NCI-H146 treated with DMSO at 0.1 percent for 48 hours (cell line): Measurements from ENCODE around the gene CNIH1.
"Not testable (repeated sequence)": the region's sequence is repeated elsewhere in the genome, so short reads cannot be mapped to it uniquely, and the experiment has no call there.

Source experiments
- DNase-seq: peaks from one replicate; lab custom pipeline; 2025; ENCODE audit not compliant: unreplicated experiment; lab: John Stamatoyannopoulos, UW

CNIH1 gene

DNA sequence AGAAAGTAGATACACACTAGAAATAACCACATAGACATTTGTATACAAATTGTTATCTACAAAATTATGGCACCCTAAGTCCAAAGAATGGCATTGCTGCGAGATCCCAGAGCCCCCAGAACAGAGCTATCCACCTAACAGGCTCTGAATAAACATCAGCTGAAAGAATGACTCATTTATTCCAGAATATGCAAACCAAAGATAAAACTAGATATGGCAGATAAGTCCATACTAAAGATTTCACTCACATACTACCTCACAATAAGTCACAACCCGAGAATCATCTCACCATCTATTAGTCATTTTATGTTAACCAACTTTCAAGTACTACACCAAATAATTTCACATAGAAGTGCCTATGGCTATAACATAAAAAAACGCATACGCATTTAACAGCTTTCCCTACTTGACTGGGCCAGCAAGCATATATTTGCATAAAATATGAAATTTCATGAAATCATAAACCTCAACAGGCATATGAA is 5.6 kb downstream of the CNIH1 start:
- DNase-seq = no peak

GRCh38 chr14:54428527-54428926 is 12.6 kb downstream of the CNIH1 start:
- no peak for DNase-seq

DNA sequence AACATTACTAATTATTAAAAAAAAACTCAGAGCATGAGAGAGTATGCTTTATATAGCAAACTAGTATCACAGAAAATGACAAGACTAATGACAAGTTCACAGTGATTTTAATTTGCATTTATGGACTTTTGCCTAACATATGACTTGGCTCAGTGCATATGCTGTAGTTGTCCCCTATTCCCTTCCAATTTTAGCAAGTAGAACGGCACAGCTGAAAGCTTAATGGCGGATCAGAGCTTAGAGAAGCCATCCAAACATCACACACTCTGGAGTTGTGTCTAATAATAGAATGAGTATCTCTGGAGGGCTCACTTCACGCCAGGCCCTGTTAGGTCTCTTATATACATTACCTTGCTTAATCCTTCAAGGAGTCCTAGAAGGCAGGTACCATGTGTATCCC is 13.3 kb downstream of the CNIH1 start:
- DNase-seq = no peak

DNA sequence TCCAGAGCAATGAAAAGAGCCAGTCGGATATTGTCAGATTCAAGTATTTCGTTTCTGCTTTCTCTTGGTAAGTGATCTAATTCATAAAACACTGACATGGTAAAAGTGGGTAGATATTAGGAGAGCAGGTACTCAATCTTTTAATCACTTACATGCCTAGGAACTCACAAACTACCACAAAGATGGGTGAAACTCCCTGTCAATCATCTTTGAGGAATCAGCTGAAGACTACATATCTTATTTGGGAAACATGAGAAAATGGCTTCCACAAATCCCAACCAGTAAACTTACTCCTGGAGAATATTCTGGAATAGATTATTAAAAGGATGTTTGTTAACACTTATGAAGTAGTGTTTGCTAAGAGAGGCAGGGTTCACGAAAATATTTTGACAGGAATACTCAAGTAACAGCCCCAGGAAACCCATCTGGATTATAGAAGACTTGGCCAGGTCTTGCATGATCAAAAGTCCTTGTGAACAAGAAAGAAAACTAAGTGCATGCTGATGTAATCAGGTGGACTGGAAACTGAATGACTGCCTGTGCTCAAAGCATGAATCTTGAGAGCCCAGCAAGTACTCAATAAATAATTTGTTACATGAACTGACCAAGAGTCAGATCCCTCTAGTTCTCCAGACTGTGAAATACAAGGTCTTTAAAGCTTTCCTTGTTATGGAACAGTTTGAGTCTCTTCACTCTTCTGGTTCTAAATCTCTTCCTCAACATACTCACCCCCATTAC is 15.5 kb downstream of the CNIH1 start:
- DNase-seq = no peak

GRCh38 chr14:54425068-54425467 is 16.1 kb downstream of the CNIH1 start:
- DNase-seq = no peak

DNA sequence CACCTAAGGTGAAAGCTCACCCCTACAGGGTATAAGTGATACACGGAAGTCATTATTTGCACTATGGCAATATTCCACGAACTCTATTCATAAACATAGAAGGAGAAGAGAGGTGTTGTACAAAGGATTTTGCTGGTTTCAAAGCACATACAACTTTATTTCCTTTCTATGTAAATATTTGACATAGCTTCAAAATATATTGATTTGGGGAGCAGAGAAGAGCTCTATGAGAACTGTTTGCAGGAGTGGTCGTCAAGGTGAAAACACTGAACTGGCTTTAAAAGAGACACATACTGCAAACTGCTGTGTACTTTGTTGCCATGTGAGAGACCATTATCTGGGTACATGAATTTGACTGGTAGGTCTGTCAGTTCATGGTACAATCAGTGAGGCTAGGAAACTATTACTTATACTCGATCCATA is 16.7 kb downstream of the CNIH1 start:
- DNase-seq = peak; percentile 4

- DNase-seq = no peak
Observed at GRCh38 chr14:54423991-54424390, 17.2 kb downstream of the CNIH1 start.

DNA sequence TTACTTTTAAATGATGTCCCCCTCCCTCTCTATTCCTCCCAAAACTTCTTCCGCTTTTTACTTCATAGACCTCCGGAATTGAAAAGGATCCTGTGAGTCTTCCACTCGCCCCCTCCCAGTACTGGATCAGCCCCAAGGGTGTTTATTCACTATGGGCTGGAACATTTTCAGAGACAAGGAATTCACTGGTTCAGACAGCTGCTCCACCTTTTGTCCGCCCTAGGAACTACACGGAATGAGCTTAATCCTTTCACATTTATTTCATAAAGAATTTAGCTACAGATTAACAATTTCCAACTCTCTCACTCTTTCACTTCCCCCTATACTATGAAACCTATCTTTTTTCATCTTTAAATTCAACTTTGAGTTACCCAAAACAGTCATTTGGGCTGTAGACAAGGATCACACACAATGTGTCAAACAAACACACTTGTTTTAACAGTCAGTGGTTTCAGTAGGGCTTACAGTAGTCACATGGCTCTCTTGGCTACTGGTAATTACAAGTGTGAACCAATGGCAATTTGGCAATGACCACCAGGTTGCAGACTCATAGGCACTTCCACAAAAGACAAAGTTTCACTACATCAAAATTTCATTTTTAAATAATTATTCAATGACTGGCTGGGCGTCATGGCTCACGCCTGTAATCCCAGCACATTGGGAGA is 20.6 kb downstream of the CNIH1 start:
- DNase-seq = no peak

DNA sequence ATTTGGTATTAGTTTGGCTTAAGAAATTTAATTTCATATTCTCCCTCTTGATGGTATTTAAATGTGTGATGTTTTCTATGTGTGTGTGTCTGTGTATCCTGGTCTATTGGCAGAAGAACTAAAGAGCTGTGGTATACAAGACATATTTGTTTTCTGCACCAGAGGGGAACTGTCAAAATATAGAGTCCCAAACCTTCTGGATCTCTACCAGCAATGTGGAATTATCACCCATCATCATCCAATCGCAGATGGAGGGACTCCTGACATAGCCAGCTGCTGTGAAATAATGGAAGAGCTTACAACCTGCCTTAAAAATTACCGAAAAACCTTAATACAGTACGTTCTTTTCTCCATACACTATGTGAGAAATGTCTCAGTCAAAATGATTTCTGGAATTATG is 29.8 kb downstream of the CNIH1 start:
- DNase-seq = no peak

DNA sequence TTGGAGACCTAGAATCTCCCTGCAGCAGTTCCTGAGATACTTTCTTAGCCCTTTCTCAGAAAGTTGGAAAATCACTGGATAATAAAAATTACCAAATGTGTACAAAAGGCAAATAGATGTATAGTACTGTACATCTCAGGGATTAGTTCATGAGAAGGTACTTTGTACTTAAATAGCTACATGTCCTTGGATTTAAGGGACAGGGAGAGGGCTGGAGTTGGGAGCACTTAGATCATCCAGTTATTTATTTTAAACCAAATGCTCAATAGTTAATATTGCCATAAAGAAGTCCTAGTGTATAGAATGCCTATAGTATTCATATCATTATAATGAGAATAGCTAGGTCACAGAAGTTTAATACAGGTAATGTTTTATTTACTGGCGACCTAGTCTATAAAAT is 31.0 kb downstream of the CNIH1 start:
- DNase-seq = no peak

- not testable (repeated sequence) for DNase-seq
Observed at GRCh38 chr14:54403401-54404005, 37.7 kb downstream of the CNIH1 start.

- no peak for DNase-seq
Observed at GRCh38 chr14:54399560-54399959, 41.6 kb downstream of the CNIH1 start.

- peak; percentile 97 for DNase-seq
Observed at GRCh38 chr14:54396493-54397335, 44.5 kb downstream of the CNIH1 start, which contains the start of gene CDKN3. Gene CDKN3, plus strand, starts transcription at chr14:54397007. Its CDS starts 62 bp downstream, at chr14:54397069.

DNA sequence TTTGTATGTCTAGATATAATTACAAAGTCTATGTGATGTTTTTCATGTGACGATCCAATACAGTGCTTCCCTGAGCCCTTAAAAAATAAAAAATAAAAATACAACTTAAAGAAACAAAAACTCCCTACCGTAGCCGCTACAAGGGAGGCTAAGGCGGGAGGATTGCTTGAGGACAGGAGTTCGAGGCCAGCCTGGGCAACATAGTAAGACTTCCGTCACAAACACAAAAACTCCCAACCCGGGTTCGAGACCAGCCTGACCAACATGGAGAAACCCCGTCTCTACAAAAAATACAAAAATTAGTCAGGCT is 45.0 kb downstream of the CNIH1 start:
- no peak for DNase-seq

- no peak for DNase-seq
Observed at GRCh38 chr14:54395716-54396115, 45.5 kb downstream of the CNIH1 start.

DNA sequence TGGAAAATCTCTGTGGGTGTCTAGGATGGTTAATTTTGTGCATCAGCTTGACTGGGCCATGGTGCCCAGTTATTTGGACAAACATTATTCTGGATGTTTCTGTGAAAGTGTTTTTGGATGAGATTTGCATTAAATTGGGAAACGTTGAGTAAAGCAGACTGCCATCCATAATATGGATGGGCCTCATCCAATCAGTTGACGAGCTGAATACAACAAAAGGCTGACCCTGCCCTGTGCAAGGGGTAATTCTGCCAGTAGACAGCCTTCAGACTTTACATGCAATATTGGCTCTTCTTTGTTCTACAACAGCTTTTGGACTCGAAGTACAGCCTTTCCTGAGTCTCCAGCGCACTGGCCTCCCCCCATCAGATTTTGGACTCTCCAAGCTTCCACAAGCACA is 45.9 kb downstream of the CNIH1 start:
- no peak for DNase-seq

DNA sequence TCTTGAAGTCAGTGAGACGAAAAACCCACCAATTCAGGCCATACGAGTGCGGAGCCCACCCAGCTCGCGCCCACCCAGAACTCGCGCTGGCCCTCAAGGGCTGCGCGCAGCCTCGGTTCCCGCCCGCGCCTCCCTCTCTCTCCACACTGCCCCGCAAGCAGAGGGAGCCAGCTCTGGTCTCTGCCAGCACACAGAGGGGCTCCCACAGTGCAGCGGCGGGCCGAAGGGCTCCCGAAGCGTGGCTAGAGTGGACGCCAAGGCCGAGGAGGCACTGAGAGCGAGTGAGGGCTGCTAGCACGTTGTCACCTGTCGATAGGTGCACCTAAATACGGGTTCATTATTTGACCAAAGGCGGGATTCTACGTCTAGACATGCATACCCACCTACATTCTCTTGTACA is 46.6 kb downstream of the CNIH1 start:
- no peak for DNase-seq

GRCh38 chr14:54392986-54393884 is 47.9 kb downstream of the CNIH1 start:
- not testable (repeated sequence) for DNase-seq

- no peak for DNase-seq
Observed at GRCh38 chr14:54392131-54392859, 48.9 kb downstream of the CNIH1 start.

- DNase-seq = no peak
Observed at GRCh38 chr14:54387328-54387727, 53.8 kb downstream of the CNIH1 start.
